Smooth muscle cell (in vitro differentiated cells): ENCODE measurements around the gene MPL. TPM values are rescaled to one million over a fixed set of nuclear protein-coding genes. Genes with fewer than 3 reads are reported as not detected.
A peak's percentile ranks its signal among the peaks of the same experiment; 100 is the strongest.
"Not testable (repeated sequence)": the region's sequence is repeated elsewhere in the genome, so short reads cannot be mapped to it uniquely, and the experiment has no call there.

Source experiments
- DNase-seq: peaks from one replicate; lab custom pipeline; 2025; ENCODE audit not compliant: unreplicated experiment; lab: John Stamatoyannopoulos, UW
- H2AFZ ChIP-seq: fragments of 200-600 bp; sonication (generic); 2 replicates; pipeline ENCODE4 v1.6.0; 2016; ENCODE audit warnings: antibody characterized with exemption, low read depth, mild to moderate bottlenecking
- H3F3A ChIP-seq: fragments of 200-600 bp; sonication (generic); 2 replicates; pipeline ENCODE4 v1.6.0; 2017; ENCODE audit warnings: antibody characterized with exemption, low read depth
- H3K27ac ChIP-seq: fragments of 200-600 bp; sonication (generic); 2 replicates; pipeline ENCODE4 v1.5.1; 2016; ENCODE audit warnings: low read depth, mild to moderate bottlenecking
- H3K27me3 ChIP-seq: fragments of 200-600 bp; sonication (generic); 2 replicates; pipeline ENCODE4 v1.6.1; 2016; ENCODE audit warnings: low read depth, mild to moderate bottlenecking
- H3K36me3 ChIP-seq: fragments of 200-600 bp; sonication (generic); 2 replicates; pipeline ENCODE4 v1.5.1; 2016; ENCODE audit warnings: low read depth
- H3K4me1 ChIP-seq: fragments of 200-600 bp; sonication (generic); 2 replicates; pipeline ENCODE4 v1.5.1; 2016; ENCODE audit warnings: low read depth
- H3K4me2 ChIP-seq: fragments of 200-600 bp; sonication (generic); 2 replicates; pipeline ENCODE4 v1.6.0; 2016; ENCODE audit warnings: mild to moderate bottlenecking
- H3K4me3 ChIP-seq: fragments of 200-600 bp; sonication (generic); 2 replicates; pipeline ENCODE4 v1.5.1; 2016; ENCODE audit warnings: mild to moderate bottlenecking
- H3K79me2 ChIP-seq: fragments of 200-600 bp; sonication (generic); 2 replicates; pipeline ENCODE4 v1.6.0; 2016; ENCODE audit warnings: low read depth, mild to moderate bottlenecking
- H3K9ac ChIP-seq: fragments of 200-600 bp; sonication (generic); 2 replicates; pipeline ENCODE4 v1.6.0; 2016; ENCODE audit warnings: low read depth
- H3K9me3 ChIP-seq: fragments of 200-600 bp; sonication (generic); replicated peaks from 2 replicates; pipeline ENCODE4 v1.5.1; 2016; ENCODE audit warnings: low read depth
- H4K20me1 ChIP-seq: fragments of 200-600 bp; sonication (generic); 2 replicates; pipeline ENCODE4 v1.6.0; 2016; ENCODE audit warnings: low read depth
- CTCF ChIP-seq: fragments of 200-600 bp; sonication (generic); IDR thresholded peaks from 2 replicates; pipeline ENCODE4 v1.5.1; 2017; ENCODE audit warnings: borderline replicate concordance, mild to moderate bottlenecking, antibody characterized with exemption; ENCODE audit not compliant: insufficient read depth, poor library complexity, severe bottlenecking
- WGBS: methylation state at CpG from one replicate; pipeline ENCODE4 v1.1.7; 2016; ENCODE audit warnings: low lambda C conversion rate; 5-methylcytosine and 5-hydroxymethylcytosine counted together
- microRNA-seq: library from miRNA; unstranded; fragments of <30 nt; microRNA quantifications from one replicate; pipeline ENCODE4, GENCODE V29; 2016; ENCODE audit warnings: borderline number of aligned reads
- polyA plus RNA-seq: library from polyadenylated mRNA; unstranded; fragments of >200 nt; fragmentation: Nextera tagmentation; extraction: Ambion mirVana; gene quantifications from 2 replicates; pipeline ENCODE4 v1.2.1, GENCODE V29; 2016
- total RNA-seq: library from RNA; depleted of rRNA; stranded (reverse); fragments of >200 nt; gene quantifications from 2 replicates; pipeline ENCODE4 v1.2.3, GENCODE V29; 2014

The MPL gene
- total and polyA plus RNA-seq, 2 experiments from 2014 or later, result not detected

- Histone ChIP-seq H3K9ac (no peak overlapping the region), H3K27me3 (no peaks in the 10 kb centered on the region), H3K27ac (no peak overlapping the region), H3K4me3 (no peak overlapping the region), H3K4me1 (no peaks in the 10 kb centered on the region), H2AFZ (no peak overlapping the region), H3K79me2 (peaks cover 67% of the 10 kb centered on the region), H3K36me3 (peaks cover 3% of the 10 kb centered on the region), H4K20me1 (peaks cover 58% of the 10 kb centered on the region), H3K9me3 (no peaks in the 10 kb centered on the region), H3K4me2 (no peak overlapping the region), H3F3A (no peaks in the 10 kb centered on the region)
- 86% methylated on average over 1 of the region's 1 CpG for WGBS
- TF ChIP-seq CTCF, result no peak
- no peak for DNase-seq
Observed at GRCh38 chr1:43396059-43396458, 58.4 kb downstream of the MPL start.

DNA sequence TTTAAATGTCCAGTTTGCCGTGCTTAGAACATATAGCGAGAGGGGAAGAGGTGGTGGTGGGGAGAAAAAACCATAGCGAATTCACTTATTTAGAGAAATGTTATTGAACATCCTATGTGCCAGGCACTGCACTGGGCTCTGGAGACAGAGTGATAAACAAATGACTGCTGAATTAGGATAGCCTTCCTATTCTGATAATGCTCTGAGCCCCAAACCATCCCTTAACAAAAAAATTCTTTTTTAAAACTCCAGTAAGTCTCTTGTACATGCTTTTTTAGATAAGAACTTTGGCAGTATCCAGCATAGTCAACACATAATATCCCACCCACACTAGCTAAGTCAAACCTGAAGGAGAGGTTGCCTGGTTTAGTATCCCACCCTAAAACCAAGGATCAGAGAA, 60.6 kb downstream of the MPL start:
- no peak overlapping the region for H3K9ac ChIP-seq
- no peak overlapping the region for H3K4me3 ChIP-seq
- H3K4me2 ChIP-seq, result no peak overlapping the region
- peaks cover 78% of the 10 kb centered on the region for H4K20me1 ChIP-seq
- no peaks in the 10 kb centered on the region for H3K27me3 ChIP-seq
- no peak for DNase-seq
- H3K79me2 ChIP-seq, result peaks cover 52% of the 10 kb centered on the region
- H3K36me3 ChIP-seq, result peaks cover 3% of the 10 kb centered on the region
- H3K9me3 ChIP-seq, result no peaks in the 10 kb centered on the region
- H3K27ac ChIP-seq, result no peak overlapping the region
- WGBS, result 97% methylated on average over 3 of the region's 3 CpGs
- H3K4me1 ChIP-seq, result no peaks in the 10 kb centered on the region
- H2AFZ ChIP-seq, result no peak overlapping the region
- no peak for TF ChIP-seq CTCF
- H3F3A ChIP-seq, result no peaks in the 10 kb centered on the region

DNA sequence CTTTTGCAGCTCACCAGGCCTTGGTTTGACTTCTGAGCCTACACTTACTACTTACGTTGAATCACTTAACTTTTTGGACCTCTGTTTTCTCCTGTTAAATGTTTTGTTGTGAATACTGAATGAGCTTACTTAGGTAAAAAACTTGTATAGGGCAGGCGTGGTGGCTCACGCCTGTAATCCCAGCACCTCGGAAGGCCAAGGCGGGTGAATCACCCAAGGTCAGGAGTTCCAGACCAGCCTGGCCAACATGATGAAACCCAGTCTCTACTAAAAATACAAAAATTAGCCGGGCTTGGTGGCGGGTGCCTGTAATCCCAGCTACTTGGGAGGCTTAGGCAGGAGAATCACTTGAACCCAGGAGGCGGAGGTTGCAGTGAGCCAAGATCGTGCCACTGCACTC, 62.8 kb downstream of the MPL start:
- not testable (repeated sequence) for DNase-seq, H3K9me3 ChIP-seq, H2AFZ ChIP-seq, H3K27ac ChIP-seq, H3F3A ChIP-seq, H3K36me3 ChIP-seq, H3K4me3 ChIP-seq, H3K9ac ChIP-seq, H3K4me1 ChIP-seq, H3K4me2 ChIP-seq, H3K27me3 ChIP-seq
- H4K20me1 ChIP-seq, result peaks cover 91% of the 10 kb centered on the region
- WGBS, result 97% methylated on average over 9 of the region's 9 CpGs
- H3K79me2 ChIP-seq, result peaks cover 30% of the 10 kb centered on the region

DNA sequence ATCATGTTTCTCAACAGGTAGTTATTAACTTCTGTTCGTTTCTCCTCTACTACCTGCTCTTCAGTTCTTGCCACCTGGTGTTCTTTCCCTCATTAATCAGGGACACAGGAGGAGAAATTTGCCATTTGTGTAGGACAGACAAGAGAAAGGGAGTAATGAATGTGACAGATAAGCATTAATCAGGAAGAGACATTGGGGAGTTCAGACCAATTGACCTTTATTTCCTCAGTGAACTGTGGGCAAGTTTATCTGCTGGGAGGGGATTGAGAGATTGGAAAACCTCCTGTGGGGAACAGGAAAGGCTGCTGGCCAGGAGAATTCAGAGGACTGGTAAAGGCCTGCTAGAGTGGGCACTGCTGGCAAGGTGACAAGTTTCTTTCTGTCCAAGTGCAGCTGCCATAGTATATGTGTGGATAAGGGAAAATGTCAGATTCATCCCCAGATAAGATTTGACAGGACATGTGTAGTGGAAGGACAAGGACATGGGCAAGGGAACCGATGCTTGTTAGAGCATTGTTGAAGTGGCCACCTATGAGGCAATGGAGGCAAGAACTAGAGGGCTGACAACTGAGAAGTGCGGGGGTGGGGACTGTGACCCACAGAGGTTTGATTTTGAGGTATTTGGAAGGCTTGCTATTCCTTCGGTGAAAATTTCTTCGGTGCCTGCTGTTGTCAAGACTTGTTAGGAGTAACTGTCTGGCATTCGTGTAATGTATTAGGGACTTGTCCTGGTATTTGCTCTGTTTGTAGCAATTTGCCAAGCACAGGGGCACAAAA, 64.7 kb downstream of the MPL start:
- H3K36me3 ChIP-seq, result peaks cover 4% of the 10 kb centered on the region
- H3F3A ChIP-seq, result no peaks in the 10 kb centered on the region
- no peak for TF ChIP-seq CTCF
- H3K4me3 ChIP-seq, result no peak overlapping the region
- no peaks in the 10 kb centered on the region for H3K4me1 ChIP-seq
- H3K9me3 ChIP-seq, result no peaks in the 10 kb centered on the region
- H3K9ac ChIP-seq, result no peak overlapping the region
- peaks cover 19% of the 10 kb centered on the region for H3K79me2 ChIP-seq
- peaks cover 85% of the 10 kb centered on the region for H4K20me1 ChIP-seq
- WGBS, result 98% methylated on average over 6 of the region's 6 CpGs
- DNase-seq, result no peak
- H3K27me3 ChIP-seq, result no peaks in the 10 kb centered on the region
- no peak overlapping the region for H3K27ac ChIP-seq
- H3K4me2 ChIP-seq, result no peak overlapping the region
- H2AFZ ChIP-seq, result no peak overlapping the region

Small RNAs within 50 kb of the gene (microRNA-seq; reads per million reads assigned to microRNA genes)
- gene MIR6734, result 5.8 reads per million, percentile 2 among the genes with 10 or more reads in this experiment

Other genes with a start within 250 kb of the MPL start
- 51.8 and 52.0 TPM in 2 replicates for gene EBNA1BP2, start 165.5 kb upstream of the MPL start, total RNA-seq
- 85.9 and 102 TPM in 2 replicates for gene EBNA1BP2, start 165.5 kb upstream of the MPL start, polyA plus RNA-seq
- gene CFAP57, start 165.5 kb upstream of the MPL start, total RNA-seq, result 0.13 TPM in 1 of 2 replicates, not detected in the other
- 0.22 and 0.79 TPM in 2 replicates for gene CFAP57, start 165.5 kb upstream of the MPL start, polyA plus RNA-seq
- gene TMEM125, start 67.8 kb upstream of the MPL start, total RNA-seq, result 2.8 and 4.2 TPM in 2 replicates
- gene TMEM125, start 67.8 kb upstream of the MPL start, polyA plus RNA-seq, result 1.4 and 3.3 TPM in 2 replicates
- 0.81 and 1.2 TPM in 2 replicates for gene C1orf210, start 52.2 kb upstream of the MPL start, total RNA-seq
- gene C1orf210, start 52.2 kb upstream of the MPL start, polyA plus RNA-seq, result 0.72 and 4.1 TPM in 2 replicates
- 0.18 and 1.1 TPM in 2 replicates for gene TIE1, start 36.8 kb upstream of the MPL start, total RNA-seq
- gene TIE1, start 36.8 kb upstream of the MPL start, polyA plus RNA-seq, result 0.73 and 0.91 TPM in 2 replicates
- gene CDC20, start 21.2 kb downstream of the MPL start, total RNA-seq, result 7.8 and 17.4 TPM in 2 replicates
- 17.2 and 18.7 TPM in 2 replicates for gene CDC20, start 21.2 kb downstream of the MPL start, polyA plus RNA-seq
- gene ELOVL1, start 30.2 kb downstream of the MPL start, total RNA-seq, result 57.0 and 109 TPM in 2 replicates
- gene ELOVL1, start 30.2 kb downstream of the MPL start, polyA plus RNA-seq, result 101 and 104 TPM in 2 replicates
- gene MED8, start 52.0 kb downstream of the MPL start, total RNA-seq, result 61.4 and 75.2 TPM in 2 replicates
- 76.3 and 77.4 TPM in 2 replicates for gene MED8, start 52.0 kb downstream of the MPL start, polyA plus RNA-seq
- 12.3 and 20.8 TPM in 2 replicates for gene SZT2, start 52.1 kb downstream of the MPL start, total RNA-seq
- gene SZT2, start 52.1 kb downstream of the MPL start, polyA plus RNA-seq, result 9.0 and 13.6 TPM in 2 replicates
- gene HYI, start 116.1 kb downstream of the MPL start, total RNA-seq, result 13.8 and 19.8 TPM in 2 replicates
- 15.4 and 19.5 TPM in 2 replicates for gene HYI, start 116.1 kb downstream of the MPL start, polyA plus RNA-seq
- gene PTPRF, start 193.1 kb downstream of the MPL start, total RNA-seq, result 51.5 and 71.0 TPM in 2 replicates
- 39.9 and 69.9 TPM in 2 replicates for gene PTPRF, start 193.1 kb downstream of the MPL start, polyA plus RNA-seq